LHCN-M2 (cell line): Measurements from ENCODE around the gene C1orf232. TPM values are rescaled to one million over a fixed set of nuclear protein-coding genes. Genes with fewer than 3 reads are reported as not detected.

Experiments used
- DNase-seq: peaks from one replicate; pipeline ENCODE4 v3.0.0-alpha.2; 2012; ENCODE audit warnings: low read depth
- total RNA-seq: library from RNA; depleted of rRNA; stranded (reverse); fragments of >200 nt; gene quantifications from 2 replicates; pipeline ENCODE4 v1.2.3, GENCODE V29; 2014; rRNA removed

C1orf232 gene
- total RNA-seq, 1 experiment from 2014 or later, result not detected

DNA sequence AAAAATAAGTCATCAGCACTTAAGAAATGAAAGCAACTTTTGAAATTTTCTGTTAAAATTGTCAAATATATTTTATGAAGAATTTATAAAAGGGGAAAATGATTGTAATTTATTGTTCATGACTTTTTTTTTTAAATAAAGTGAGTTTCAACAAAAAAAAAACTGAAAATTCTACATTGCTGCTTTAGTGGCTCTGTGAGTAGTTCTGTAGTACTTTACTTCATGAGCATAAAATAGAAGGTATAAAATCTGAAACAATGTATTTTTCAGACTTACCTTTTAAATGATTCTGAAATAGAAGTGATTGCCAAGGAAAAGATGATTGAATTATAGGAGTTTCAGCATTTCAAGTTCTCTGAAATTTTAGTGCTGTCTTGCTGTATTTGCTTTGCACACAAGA is 43.4 kb downstream of the C1orf232 start:
- DNase-seq, result no peak

DNA sequence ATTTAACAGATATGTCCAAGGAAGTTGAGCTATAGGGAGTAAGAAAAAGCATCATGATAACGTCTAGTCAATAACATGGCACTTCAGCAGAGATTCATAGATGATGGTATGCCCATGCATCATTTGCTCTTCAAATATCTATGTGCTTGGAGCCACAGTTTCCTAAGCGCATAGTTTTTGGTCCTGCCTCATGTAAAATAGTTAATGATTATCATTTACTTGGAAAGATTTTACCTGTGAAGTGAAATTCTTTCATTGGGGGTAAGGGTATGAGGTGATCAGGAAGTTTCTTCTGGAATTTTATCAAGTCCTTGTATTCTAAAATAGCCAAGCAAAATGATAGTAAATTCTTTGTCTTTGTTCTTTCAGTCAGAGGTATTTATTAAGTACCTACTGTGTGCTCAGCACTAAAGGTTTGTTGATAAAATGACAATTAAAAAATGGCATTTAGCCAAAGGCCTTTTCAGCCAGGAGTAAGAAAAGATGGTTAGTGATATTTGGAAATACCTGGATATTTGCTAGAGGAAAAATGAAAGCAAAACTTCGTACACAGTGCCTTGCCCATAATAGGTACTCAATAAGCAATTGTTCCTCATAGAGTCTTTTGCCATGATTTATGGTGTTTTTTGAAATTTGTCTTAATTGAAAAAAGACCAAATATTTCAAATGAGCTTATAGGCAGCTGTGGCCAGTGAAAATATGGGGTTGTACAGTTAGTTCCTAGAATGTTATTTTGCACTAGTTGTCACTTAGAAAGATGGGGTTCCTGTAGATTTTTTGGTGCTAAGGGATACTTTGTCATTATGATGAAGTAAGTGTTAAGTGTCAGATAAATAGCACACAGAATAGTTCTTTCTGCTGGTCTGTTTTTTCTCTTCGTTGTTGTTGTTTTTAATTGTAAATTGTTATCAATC is 44.1 kb downstream of the C1orf232 start:
- DNase-seq, result no peak

DNA sequence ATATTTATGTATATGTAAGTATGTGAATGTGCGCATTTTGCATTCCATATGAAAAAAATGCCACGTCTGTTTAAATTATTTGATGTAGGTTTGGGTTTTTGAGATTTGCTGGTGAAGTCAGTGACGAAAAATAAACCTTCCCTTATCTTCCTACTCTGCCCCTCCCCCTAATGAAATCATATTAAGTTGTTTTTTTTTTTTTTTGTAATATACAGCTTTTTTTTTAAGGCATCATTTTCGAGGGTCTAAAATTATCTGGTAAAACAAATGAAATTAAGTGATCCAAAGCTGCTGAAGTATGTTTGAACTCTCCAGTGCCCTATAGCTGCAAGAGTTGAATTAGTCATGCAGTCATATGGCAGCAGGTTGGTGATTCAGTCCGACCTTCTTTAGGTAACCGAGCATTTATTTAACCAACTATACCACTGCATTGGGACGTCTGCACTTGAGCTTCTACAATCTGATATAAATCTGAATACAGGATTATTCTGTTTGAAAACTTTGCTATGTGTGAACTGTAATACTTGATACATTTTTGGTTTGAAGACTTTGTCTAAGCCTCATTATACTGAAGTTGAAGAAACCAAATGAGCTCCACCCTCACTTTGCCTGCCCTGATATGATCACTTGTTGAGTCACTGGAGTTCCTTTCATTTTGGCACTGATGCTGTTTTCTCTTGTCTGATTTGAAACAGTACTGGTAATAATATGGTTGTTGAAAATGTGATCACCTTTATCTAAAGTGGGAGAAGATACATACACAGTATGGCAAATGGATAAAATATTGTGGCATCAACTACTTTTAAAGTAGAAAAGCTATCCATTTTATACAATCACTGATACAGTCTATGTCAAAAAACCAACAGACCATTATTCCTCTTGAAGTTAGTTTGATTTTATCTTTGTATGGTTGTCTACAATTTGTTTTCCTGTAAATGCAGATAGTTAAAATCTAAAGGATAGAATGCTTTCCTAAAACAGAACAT is 45.5 kb downstream of the C1orf232 start:
- DNase-seq, result peak; percentile 44

DNA sequence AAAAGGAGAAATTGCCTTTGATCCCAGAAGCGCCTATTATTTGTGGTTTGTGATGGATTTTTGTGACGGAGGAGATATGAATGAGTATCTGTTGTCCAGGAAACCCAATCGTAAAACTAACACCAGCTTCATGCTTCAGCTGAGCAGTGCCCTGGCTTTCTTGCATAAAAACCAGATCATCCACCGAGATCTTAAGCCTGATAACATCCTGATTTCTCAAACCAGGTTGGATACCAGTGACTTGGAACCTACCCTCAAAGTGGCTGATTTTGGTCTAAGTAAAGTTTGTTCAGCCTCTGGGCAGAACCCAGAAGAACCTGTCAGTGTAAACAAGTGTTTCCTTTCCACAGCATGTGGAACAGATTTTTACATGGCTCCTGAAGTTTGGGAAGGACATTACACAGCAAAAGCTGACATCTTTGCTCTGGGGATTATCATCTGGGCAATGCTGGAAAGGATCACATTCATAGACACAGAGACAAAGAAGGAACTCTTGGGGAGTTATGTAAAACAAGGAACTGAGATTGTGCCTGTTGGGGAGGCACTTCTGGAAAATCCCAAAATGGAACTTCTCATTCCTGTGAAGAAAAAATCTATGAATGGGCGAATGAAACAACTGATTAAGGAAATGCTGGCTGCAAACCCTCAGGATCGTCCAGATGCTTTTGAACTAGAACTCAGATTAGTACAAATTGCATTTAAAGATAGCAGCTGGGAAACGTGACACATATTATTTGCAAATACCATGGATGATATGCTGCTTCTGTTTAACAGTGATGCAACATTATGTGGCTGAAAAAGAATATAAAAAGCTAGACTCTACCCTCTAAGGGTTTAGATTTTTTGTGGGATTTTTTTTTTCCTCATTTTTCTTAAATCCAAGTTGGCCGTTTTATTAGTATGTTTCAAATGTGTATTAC is 46.6 kb downstream of the C1orf232 start:
- DNase-seq, result no peak

DNA sequence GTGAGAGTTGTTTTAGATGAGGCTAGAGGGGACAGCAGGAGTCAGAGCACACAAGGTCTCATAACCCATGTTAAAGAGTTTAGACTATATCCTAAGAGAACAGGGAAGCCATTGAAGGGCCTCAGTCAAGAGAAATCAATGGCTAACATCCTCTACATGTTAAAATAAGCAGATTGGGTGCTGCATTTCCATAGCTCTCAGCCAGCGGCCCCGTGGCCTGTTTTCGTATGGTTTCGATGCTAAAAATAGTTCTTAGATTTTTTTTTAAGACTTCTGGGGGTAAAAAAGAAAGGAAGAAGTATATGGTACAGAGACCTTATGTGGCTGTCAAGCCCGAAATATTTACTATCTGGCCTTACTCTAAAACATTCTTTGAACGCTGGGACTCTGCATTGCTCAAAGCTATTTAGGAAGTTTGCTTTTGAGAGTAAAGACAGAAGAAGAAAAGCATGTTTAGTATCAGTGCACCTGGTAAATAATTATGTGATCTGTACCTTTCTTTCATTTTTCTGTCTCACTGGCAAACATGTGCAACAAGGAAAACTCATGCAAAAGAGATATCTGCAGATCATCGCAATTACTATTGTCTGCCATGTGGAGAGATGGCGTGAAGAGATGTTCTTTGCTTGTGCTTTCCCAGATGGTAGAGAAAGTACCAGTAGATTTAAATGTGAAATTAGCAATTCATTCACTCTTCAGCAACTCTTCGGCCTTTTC is 48.7 kb downstream of the C1orf232 start:
- DNase-seq, result no peak

DNA sequence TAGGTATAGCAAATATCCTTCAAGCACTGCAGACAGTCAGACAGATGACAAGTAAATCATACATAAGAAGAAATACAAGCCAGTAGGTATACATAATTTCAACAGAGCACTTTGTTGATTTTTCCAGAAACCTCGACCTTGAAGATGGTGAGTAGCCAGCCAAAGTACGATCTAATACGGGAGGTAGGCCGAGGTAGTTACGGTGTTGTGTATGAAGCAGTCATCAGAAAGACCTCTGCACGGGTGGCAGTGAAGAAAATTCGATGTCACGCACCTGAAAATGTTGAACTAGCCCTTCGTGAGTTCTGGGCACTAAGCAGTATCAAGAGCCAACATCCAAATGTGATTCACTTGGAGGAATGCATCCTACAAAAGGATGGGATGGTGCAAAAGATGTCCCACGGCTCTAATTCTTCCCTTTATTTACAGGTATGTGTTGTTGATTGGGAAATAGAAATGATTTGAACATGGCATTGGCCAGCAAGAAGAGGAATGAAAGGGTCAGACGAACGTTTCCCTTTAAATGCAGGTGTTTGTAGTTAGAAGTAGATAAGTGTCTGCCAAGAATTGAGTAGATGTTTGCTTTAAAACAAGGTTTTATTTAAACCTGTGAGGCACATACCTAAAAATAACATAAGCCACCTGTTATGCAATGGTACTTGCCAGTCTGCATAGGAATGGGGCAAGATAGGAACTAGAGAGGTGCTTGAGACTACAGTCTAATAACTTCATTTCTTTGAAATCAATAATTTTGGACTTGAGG is 54.4 kb downstream of the C1orf232 start:
- no peak for DNase-seq

Other genes with a start within 250 kb of the C1orf232 start
- gene PAFAH2, start 170.9 kb downstream of the C1orf232 start, total RNA-seq, result 13.5 and 16.1 TPM in 2 replicates
- gene EXTL1, start 147.2 kb downstream of the C1orf232 start, total RNA-seq, result 1.0 and 1.2 TPM in 2 replicates
- gene SLC30A2, start 122.8 kb downstream of the C1orf232 start, total RNA-seq, result not detected in 2 replicates
- gene TRIM63, start 101.3 kb downstream of the C1orf232 start, total RNA-seq, result not detected in 2 replicates
- 2.9 and 3.0 TPM in 2 replicates for gene PDIK1L, start 57.1 kb downstream of the C1orf232 start, total RNA-seq
- gene FAM110D, start 9.9 kb downstream of the C1orf232 start, total RNA-seq, result not detected in 2 replicates
- gene ZNF593, start 945 bp upstream of the C1orf232 start, total RNA-seq, result 26.5 and 30.4 TPM in 2 replicates
- not detected in 2 replicates for gene ZNF593OS, start 2.9 kb upstream of the C1orf232 start, total RNA-seq
- gene CNKSR1, start 8.5 kb upstream of the C1orf232 start, total RNA-seq, result 0.23 TPM in 1 of 2 replicates, not detected in the other
- not detected in 2 replicates for gene CATSPER4, start 21.6 kb upstream of the C1orf232 start, total RNA-seq
- gene CEP85, start 65.2 kb upstream of the C1orf232 start, total RNA-seq, result 17.8 and 20.8 TPM in 2 replicates
- 221 and 264 TPM in 2 replicates for gene SH3BGRL3, start 111.1 kb upstream of the C1orf232 start, total RNA-seq
- gene UBXN11, start 137.7 kb upstream of the C1orf232 start, total RNA-seq, result 5.1 and 5.2 TPM in 2 replicates
- not detected in 2 replicates for gene CD52, start 149.0 kb upstream of the C1orf232 start, total RNA-seq
- not detected in 2 replicates for gene CRYBG2, start 185.2 kb upstream of the C1orf232 start, total RNA-seq
- not detected in 2 replicates for gene ZNF683, start 203.8 kb upstream of the C1orf232 start, total RNA-seq
- gene LIN28A, start 241.9 kb upstream of the C1orf232 start, total RNA-seq, result under 0.01 TPM in 1 of 2 replicates, not detected in the other